DND-41 (cell line): ENCODE measurements around the gene SUMF2.

Experiments
- CTCF ChIP-seq: IDR thresholded peaks from 2 replicates; pipeline ENCODE4 v1.5.1; 2012; ENCODE audit warnings: borderline replicate concordance, low read length, moderate library complexity, mild to moderate bottlenecking; ENCODE audit not compliant: poor library complexity, severe bottlenecking; ENCODE audit errors: extremely low read depth
- EZH2 ChIP-seq: IDR thresholded peaks from 3 replicates; pipeline ENCODE4 v1.6.1; 2012; ENCODE audit warnings: borderline replicate concordance, low read depth, mild to moderate bottlenecking, moderate library complexity, low read length, inconsistent platforms; ENCODE audit not compliant: severe bottlenecking

DNA sequence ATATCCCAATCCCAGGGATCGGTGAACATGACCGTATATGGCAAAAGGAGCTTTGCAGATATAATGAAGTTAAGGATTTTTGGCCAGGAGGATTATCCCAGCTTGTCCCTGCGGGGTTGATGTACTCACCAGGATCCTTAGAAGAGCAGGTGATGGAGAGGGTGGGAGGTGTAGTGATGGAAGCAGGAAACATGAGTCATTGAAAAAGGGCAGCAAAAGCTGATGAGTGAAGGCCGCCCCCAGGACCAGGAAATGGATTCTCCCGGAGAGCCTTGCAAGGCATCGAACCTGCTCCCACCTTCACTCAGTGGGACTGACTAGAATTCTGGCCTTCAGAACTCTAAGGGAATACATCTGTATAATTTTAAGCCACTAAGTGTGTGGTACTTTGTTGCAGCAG lies 57.4 kb downstream of the SUMF2 start:
- no peak for TF ChIP-seq CTCF
- TF ChIP-seq EZH2: no peak
